Spleen (tissue), 11 donors: Measurements from ENCODE around the gene ACOT11. TPM values are rescaled to one million over a fixed set of nuclear protein-coding genes. Genes with fewer than 3 reads are reported as not detected.

Experiments used
- DNase-seq: peaks from one replicate; pipeline ENCODE4 v3.0.0-alpha.2; 2020
- H3K27ac ChIP-seq, 8 donors: fragments of 200-600 bp; sonication (generic) in 7 of 8; 1 replicate in 4 of 8; 2 replicates in 4 of 8; pipeline versions ENCODE4 v1.5.0 to v1.8.0; 2016 to 2021; ENCODE audit warnings: inconsistent platforms in 4 of 8, mild to moderate bottlenecking in 4 of 8, moderate library complexity in 1 of 8
- H3K27me3 ChIP-seq, 7 donors: fragments of 200-600 bp; sonication (generic) in 6 of 7; replicated peaks in 1 of 7; 1 replicate in 4 of 7; 2 replicates in 3 of 7; pipeline versions ENCODE4 v1.5.0 to v1.8.0; 2016 to 2021; ENCODE audit warnings: inconsistent platforms in 3 of 7, mild to moderate bottlenecking in 1 of 7
- H3K36me3 ChIP-seq, 6 donors: fragments of 200-600 bp; sonication (generic) in 5 of 6; 1 replicate in 4 of 6; 2 replicates in 2 of 6; pipeline versions ENCODE4 v1.5.0 to v1.8.0; 2016 to 2021; ENCODE audit warnings: inconsistent platforms in 2 of 6
- H3K4me1 ChIP-seq, 6 donors: fragments of 200-600 bp; sonication (generic) in 5 of 6; 1 replicate in 3 of 6; 2 replicates in 3 of 6; pipeline versions ENCODE4 v1.5.0 to v1.8.0; 2016 to 2021; ENCODE audit warnings: inconsistent platforms in 3 of 6
- H3K4me3 ChIP-seq, 8 donors: fragments of 200-600 bp; sonication (generic) in 7 of 8; 1 replicate in 4 of 8; 2 replicates in 4 of 8; pipeline versions ENCODE4 v1.5.0 to v1.8.0; 2016 to 2021; ENCODE audit warnings: inconsistent platforms in 4 of 8, mild to moderate bottlenecking in 4 of 8, moderate library complexity in 2 of 8
- H3K9me3 ChIP-seq, 8 donors: fragments of 200-600 bp; sonication (generic) in 7 of 8; 1 replicate in 4 of 8; 2 replicates in 4 of 8; pipeline versions ENCODE4 v1.5.0 to v1.8.0; 2016 to 2021; ENCODE audit warnings: inconsistent platforms in 4 of 8
- POLR2A ChIP-seq, 3 donors: fragments of 450-650 bp; IDR thresholded peaks; one replicate each; pipeline ENCODE4 v1.5.1; 2017; ENCODE audit warnings: antibody characterized with exemption in 3 of 3, mild to moderate bottlenecking in 1 of 3
- POLR2AphosphoS5 ChIP-seq, 3 donors: sonication (generic); formaldehyde crosslinking; IDR thresholded peaks; one replicate each; pipeline ENCODE4 v1.5.1; 2017; ENCODE audit warnings: antibody characterized with exemption in 3 of 3
- WGBS, 5 donors: extraction: QIAGEN DNeasy Blood & Tissue Kit in 3 of 5; methylation state at CpG; one replicate each; pipeline versions ENCODE4 v1.1.5 to v1.1.7; 2013 to 2018; 5-methylcytosine and 5-hydroxymethylcytosine counted together
- intact Hi-C: fragments of 100-400 bp; cut with DNase I; formaldehyde crosslinking; loops from one replicate; pipeline ENCODE4 v1.15.0; 2023; ENCODE audit warnings: low total_unique reads
- polyA plus RNA-seq, 3 donors: library from polyadenylated mRNA; stranded (reverse); fragments of 200-250 nt; gene quantifications; one replicate each; pipeline ENCODE4 v1.2.1, GENCODE V29; 2013
- total RNA-seq, 7 donors: library from RNA; depleted of rRNA in 3 of 7; stranded (reverse); fragments of >200 nt in 3 of 7; fragmentation: NEBNext Ultra II Directional in 4 of 7; extraction: Animal tissue kit (Norgen Biotek cat#: 25700) in 4 of 7; gene quantifications; one replicate each; pipeline versions ENCODE4 v1.1.0 to v1.2.1, GENCODE V29; 2016 to 2021
- TF ChIP-seq, protein P1 (sequence below), 11 experiments: fragments of 200-600 bp in 7 of 11; fragments of 450-650 bp in 4 of 11; sonication (generic) in 4 of 11; IDR thresholded peaks in 8 of 11; conservative IDR thresholded peaks in 3 of 11; 1 replicate in 7 of 11; 2 replicates in 4 of 11; pipeline versions ENCODE4 v1.4.0 to v1.8.0; 2016 to 2021; ENCODE audit warnings: antibody characterized with exemption in 11 of 11, inconsistent platforms in 4 of 11, mild to moderate bottlenecking in 1 of 11
- donor health status: healthy with polysubstance abuse.
- donor health status: DM: no; HTN: no; CAD: no; lungs with moderate emphysema.
- donor health status: DM: no; HTN: no; CAD: no.
- donor health status: Bipolar disorder and iron deficiency.
- donor health status: healthy.
- donor health status: DM: no; HTN: no; CAD: no.
- donor health status: DM: yes; HTN: yes; CAD: no.

The ACOT11 gene
- total and polyA plus RNA-seq, 10 donors, result 0.30 to 3.2 (median 2.1) TPM

GRCh38 chr1:54577612-54578011 is 29.6 kb downstream of the ACOT11 start:
- Histone ChIP-seq H3K36me3 (no peaks in the 10 kb centered on the region), H3K27me3 (no peaks in the 10 kb centered on the region), H3K4me3 (no peak overlapping the region), H3K4me1 (peaks cover 0 to 5% (median under 1%) of the 10 kb centered on the region in 6 donors), H3K9me3 (no peaks in the 10 kb centered on the region), H3K27ac (no peak overlapping the region)
- DNase-seq, result peak; percentile 75
- no peak for TF ChIP-seq POLR2AphosphoS5 (IDR thresholded peaks at IDR 0.05)
- no peak for TF ChIP-seq POLR2A (IDR thresholded peaks at IDR 0.05)
- TF ChIP-seq, protein P1, sequence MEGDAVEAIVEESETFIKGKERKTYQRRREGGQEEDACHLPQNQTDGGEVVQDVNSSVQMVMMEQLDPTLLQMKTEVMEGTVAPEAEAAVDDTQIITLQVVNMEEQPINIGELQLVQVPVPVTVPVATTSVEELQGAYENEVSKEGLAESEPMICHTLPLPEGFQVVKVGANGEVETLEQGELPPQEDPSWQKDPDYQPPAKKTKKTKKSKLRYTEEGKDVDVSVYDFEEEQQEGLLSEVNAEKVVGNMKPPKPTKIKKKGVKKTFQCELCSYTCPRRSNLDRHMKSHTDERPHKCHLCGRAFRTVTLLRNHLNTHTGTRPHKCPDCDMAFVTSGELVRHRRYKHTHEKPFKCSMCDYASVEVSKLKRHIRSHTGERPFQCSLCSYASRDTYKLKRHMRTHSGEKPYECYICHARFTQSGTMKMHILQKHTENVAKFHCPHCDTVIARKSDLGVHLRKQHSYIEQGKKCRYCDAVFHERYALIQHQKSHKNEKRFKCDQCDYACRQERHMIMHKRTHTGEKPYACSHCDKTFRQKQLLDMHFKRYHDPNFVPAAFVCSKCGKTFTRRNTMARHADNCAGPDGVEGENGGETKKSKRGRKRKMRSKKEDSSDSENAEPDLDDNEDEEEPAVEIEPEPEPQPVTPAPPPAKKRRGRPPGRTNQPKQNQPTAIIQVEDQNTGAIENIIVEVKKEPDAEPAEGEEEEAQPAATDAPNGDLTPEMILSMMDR (IDR thresholded peaks at IDR 0.05 in 8 of 11, conservative IDR thresholded peaks at IDR 0.05 in 3 of 11), result no peak
- WGBS, 5 donors, result 59 to 72% (median 70%) methylated on average over 6 of the region's 6 CpGs
- intact Hi-C loops, result no loop called here

GRCh38 chr1:54579337-54579781 is 31.3 kb downstream of the ACOT11 start:
- no peak overlapping the region for H3K4me3 ChIP-seq
- intact Hi-C loops, result no loop called here
- 75 to 94% (median 90%) methylated on average over 3 to 4 of the region's 4 CpGs for WGBS, 5 donors
- no peaks in the 10 kb centered on the region for H3K9me3 ChIP-seq
- H3K27ac ChIP-seq, result no peak overlapping the region
- TF ChIP-seq, protein P1 (IDR thresholded peaks at IDR 0.05 in 8 of 11, conservative IDR thresholded peaks at IDR 0.05 in 3 of 11), result no peak
- no peak for TF ChIP-seq POLR2AphosphoS5 (IDR thresholded peaks at IDR 0.05)
- no peak for TF ChIP-seq POLR2A (IDR thresholded peaks at IDR 0.05)
- no peaks in the 10 kb centered on the region for H3K36me3 ChIP-seq
- no peaks in the 10 kb centered on the region for H3K4me1 ChIP-seq
- H3K27me3 ChIP-seq, result no peaks in the 10 kb centered on the region
- peak; percentile 47 for DNase-seq

DNA sequence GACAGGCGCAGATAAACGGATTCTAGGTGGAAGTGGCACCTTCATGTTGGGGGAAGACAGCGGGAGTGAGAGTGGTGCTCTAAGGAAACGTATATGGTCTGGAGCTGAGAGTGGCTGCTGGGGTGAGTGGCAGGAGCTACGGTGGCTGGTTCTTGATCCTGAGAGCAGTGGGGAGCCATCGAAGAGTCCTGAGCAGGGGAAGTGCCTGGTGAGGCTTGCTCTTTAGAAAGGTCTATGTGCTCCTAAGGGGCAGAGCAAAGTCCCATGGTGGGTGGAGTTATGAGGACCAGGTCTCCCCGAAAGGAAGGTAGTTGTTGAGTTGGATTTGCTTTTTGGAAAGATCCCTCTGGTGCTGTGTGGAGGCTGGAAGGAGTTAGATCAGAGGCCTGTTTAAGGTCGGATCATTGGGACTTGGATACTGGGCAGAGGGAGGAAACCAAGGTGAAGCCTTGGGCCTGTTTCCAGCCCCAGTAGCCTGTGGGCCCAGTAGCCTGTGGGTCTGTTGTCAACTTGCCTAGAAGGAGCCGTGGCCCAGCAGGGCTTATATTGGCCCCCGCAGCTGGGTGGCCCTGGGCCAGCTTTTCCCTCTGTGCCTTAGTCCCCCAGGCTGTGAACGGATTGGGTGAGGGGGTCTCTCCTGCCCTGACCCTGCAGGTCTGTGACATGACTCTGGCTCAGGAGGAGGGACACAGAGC is 33.0 kb downstream of the ACOT11 start:
- Histone ChIP-seq H3K36me3 (no peaks in the 10 kb centered on the region), H3K27me3 (no peaks in the 10 kb centered on the region), H3K9me3 (no peaks in the 10 kb centered on the region), H3K27ac (no peak overlapping the region), H3K4me1 (no peaks in the 10 kb centered on the region), H3K4me3 (no peak overlapping the region)
- 76 to 95% (median 85%) methylated on average over 8 to 11 of the region's 11 CpGs for WGBS, 5 donors
- intact Hi-C loops, result no loop called here
- DNase-seq, result no peak
- TF ChIP-seq POLR2A (IDR thresholded peaks at IDR 0.05) (no peak), POLR2AphosphoS5 (IDR thresholded peaks at IDR 0.05) (no peak)
- TF ChIP-seq, protein P1 (IDR thresholded peaks at IDR 0.05 in 8 of 11, conservative IDR thresholded peaks at IDR 0.05 in 3 of 11), result no peak

DNA sequence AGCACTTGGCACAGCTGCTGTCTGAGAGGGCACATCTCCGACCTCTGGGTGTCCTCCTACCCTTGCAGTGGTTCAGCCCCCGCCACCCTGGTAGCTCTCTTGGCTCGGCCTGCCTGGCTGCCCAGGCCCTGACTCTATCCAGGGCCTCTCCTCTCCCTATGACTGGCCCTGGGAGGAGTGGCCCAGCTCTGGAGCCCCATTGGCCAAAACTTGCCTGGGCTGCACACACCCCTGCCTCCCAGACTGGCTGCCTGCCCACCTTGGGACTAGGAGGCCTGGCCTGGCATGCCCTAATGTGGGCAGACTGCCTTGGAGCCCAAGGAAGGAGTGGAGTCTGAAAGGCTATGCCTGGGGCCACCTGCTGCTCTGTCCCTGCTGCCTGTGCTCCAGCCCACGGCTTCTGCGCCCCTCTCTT is 33.6 kb downstream of the ACOT11 start:
- no peak overlapping the region for H3K27ac ChIP-seq
- H3K9me3 ChIP-seq, result no peaks in the 10 kb centered on the region
- no peak for DNase-seq
- intact Hi-C loops, result no loop called here
- no peaks in the 10 kb centered on the region for H3K27me3 ChIP-seq
- H3K36me3 ChIP-seq, result no peaks in the 10 kb centered on the region
- no peaks in the 10 kb centered on the region for H3K4me1 ChIP-seq
- TF ChIP-seq, protein P1 (IDR thresholded peaks at IDR 0.05 in 8 of 11, conservative IDR thresholded peaks at IDR 0.05 in 3 of 11), result no peak
- TF ChIP-seq POLR2A (IDR thresholded peaks at IDR 0.05) (no peak), POLR2AphosphoS5 (IDR thresholded peaks at IDR 0.05) (peak in 1 of 3 donors; percentile 20)
- H3K4me3 ChIP-seq, result no peak overlapping the region
- WGBS, 5 donors, result 77 to 97% (median 87%) methylated on average over 2 to 5 of the region's 5 CpGs
